Measurements from ENCODE around the gene BRAF.
"Not testable (repeated sequence)": the region's sequence is repeated elsewhere in the genome, so short reads cannot be mapped to it uniquely, and the experiment has no call there.

The BRAF gene

DNA sequence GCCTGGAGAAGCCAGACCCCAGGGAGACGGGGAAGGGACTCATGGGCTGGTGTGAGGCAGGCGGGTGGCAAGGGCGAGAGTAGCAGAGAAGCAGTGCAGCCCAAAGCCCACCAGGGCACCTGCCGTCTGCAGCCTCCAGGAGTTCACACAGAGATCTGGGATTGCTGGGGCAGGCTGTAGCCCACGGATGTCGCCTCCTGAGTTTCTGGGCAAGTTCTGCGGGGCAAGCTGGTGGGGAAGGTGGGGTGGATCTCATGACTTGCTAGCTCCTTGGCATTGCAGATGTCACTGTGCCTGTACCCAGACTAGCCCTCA lies 246.0 kb downstream of the BRAF start:
- DNase-seq (ENCODE audit: low read depth), result no peak

DNA sequence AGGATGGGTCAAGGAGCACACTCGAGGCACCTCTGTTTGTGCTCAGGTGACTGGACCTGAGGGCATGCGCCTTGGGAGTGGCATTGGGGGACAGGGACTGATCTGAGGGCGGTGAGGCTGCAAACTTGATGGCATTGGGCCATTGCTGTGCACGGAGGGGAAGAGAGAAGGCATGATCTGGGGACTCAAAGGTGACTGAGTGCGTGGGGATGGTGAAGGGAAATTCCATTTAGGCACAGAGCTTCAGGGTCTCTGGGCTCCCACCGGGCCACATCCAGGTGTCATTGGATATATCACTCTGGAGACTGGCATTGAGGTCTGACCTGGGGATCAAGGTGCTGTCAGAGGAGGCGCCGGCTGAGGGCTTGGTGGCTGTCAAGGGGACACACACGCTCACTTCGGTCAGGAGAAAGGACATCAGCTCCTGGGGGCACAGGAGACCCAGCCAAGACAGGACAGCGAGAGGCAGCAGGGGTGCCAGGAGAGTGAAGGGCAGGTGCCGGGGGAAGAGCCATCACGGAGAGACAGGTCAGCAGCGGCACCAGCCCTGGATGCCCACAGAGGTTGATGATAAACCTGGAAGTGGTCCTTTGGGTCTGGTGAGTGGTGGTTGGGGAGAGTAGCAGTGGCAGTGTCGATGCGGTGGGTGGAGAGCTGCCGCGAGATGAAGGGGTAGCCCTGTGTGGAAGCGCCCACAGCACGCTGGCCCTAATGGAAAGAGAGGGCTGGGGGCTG lies 246.5 kb downstream of the BRAF start:
- DNase-seq (ENCODE audit: low read depth), result no peak

DNA sequence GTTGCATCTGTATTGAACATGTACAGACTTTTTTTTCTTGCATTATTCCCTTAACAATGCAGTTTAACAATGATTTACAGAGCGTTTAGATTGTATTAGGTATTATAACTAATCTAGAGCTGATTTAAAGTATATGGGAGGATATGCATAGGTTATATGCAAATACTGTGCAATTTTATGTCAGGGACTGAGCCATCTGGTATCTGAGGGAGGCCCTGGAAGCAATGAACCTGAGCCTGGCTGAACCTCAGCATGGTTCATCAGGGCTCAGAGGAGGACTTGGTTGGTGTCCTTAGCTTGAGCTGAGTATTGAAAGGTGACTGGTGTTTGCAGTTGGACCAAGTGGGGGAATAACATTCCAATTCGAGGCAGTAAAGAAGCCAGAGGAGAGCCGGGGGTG lies 247.2 kb downstream of the BRAF start:
- DNase-seq (ENCODE audit: low read depth), result no peak

DNA sequence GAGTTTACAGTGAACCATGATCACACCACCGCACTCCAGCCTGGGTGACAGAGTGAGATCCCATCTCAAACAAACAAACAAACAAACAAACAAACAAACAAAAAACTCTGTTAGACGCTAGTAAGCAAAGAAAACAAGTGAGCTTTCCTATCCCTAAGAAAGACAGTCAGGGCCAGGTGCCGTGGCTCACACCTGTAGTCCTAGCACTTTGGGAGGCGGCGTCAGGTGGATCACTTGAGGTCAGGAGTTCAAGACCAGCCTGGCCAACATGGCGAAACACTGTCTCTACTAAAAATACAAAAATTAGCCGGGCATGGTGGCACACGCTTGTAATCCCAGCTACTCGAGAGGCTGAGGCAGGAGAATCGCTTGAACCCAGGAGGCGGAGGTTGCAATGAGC lies 247.8 kb downstream of the BRAF start:
- not testable (repeated sequence) for DNase-seq (ENCODE audit: low read depth)

DNA sequence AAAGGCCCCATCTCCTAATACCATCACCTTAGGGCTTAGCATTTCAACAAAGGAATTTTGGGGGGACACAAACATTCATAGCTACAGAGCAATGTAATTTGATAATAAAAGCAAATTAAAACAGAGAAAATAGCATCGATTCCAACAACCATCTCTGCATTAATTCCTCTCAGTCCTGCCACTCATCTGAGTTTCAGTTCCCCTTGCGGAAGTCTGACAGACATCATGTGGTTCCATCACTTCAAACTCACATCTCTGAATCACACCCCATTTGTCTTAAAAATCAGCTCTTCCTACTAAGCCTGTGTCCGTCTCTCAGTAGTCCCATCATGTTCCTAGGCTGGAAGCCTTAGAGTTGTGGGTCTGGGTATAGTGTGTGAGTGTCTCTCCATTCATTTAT lies 248.4 kb downstream of the BRAF start:
- no peak for DNase-seq (ENCODE audit: low read depth)

DNA sequence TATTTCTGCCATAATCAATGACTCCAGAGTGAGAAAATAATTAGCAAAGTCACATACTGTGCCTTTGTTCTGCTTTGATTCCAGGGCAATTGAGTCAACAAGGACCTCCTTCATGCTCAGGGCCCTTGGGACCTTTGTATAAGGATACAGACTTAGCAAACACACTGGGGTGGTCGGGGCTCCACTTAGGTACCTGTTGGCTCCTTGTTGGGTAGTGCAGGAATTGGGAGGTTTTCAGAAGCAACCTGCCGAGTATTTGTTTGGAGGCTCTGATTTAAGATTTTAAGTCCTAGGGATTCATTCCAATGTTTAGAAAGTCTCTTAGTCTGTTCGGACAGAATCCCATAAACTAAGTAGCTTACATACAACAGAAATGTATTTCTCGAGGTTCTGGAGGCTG lies 249.0 kb downstream of the BRAF start:
- no peak for DNase-seq (ENCODE audit: low read depth)

DNA sequence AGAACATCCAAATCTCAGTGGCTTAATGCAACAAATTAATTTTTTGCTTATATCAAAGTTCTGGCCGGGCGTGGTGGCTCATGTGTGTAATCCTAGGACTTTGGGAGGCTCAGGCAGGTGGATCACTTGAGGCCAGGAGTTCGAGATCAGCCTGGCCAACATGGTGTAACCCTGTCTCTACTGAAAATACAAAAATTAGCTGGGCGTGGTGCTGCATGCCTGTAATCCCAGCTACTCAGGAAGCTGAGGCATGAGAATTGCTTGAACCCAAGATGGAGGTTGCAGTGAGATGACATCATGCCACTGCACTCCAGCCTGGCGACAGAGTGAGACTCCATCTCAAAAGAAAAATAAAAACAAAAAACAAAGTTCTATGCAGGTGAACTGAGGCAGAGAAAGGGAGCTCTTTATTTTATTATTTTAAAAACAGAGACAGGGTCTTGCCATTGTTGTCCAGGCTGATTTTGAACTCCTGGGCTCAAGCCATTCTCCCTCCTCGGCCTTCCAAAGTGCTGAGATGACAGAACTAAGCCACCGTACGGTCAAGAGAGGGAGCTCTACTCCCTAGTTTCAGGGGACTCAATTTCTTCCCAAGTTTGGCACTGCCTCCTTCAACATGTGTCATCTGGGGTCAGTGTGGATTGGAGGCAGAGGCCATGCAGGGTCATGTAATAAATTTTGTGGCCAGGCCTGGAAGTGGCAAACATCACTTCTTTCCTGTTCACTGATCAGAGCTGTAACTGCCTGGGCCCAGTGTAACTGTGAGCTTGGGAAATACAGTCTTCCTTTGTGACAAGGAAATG lies 249.6 kb downstream of the BRAF start:
- DNase-seq (ENCODE audit: low read depth), result peak; percentile 71

DNA sequence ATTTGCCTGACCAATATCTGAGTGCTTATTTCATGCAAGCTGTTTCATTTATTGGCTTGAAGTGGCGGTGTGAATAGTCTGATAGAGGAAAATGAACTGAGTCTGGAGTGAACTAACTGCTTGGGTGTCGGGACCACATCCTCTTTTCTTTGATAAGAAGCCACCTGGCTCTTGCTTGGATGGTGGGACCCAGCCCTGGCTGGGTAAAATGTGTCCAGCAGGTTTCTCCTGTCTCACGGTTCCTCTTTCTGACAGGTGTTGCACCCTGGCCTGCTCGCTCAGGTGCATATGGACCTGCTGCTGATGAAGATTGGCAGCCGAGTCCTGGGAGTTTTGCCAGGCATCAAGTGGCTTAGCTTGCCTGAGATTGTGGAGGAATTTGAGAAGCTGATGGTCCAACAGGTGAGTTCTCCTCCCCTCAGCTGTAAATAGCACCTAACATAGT lies 250.4 kb downstream of the BRAF start:
- DNase-seq (ENCODE audit: low read depth), result no peak

DNA sequence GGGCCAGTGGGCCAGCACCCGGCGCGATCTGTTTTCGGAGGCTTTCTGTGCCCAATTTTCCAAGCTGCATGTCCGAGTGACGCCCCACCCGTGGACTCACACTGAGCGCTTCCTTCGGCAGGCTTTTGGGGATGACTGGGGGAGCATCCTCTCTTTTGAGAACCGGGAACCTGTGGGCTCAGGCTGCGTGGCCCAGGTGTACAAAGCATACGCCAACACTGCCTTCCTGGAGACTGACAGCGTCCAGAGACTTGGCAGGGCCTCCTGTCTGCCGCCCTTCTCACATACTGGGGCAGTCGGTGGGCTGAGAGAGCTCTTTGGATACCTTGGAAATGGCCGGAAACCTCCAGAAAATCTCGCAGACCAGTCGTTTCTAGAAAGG lies 251.0 kb downstream of the BRAF start:
- DNase-seq (ENCODE audit: low read depth), result no peak

DNA sequence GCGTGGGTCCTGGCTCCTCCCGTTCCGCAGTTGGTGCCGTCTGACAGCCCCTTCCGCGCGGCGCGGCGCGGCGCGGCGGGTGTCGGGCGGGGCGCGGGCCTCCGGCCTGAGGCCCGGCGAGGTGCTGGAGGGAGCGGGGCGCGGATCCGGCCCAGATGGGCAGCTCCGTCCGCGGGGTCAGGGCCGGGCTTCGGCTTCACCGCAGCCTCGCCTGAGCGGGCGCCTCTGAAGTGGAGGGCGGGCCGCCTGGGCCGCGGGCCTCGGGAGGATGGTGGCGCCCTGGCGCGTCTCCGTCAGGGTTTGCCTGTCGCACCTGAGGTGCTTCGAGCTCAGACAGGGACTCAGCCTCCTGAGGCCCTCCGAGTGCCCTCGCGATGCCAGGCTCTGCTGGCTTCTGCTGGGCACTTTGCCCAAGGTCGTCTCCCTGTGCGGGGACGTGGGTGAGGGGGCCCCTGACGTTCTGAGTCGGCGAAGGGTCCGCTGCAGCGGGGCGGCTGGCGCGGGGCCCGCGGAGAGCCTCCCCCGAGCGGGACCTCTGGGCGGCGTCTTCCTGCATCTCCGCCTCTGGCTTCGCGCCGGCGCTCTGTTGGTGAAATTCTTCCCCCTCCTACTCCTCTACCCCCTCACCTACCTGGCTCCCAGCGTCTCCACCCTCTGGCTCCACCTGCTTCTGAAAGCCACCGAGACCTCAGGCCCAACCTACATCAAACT lies 251.5 kb downstream of the BRAF start:
- no peak for DNase-seq (ENCODE audit: low read depth)

DNA sequence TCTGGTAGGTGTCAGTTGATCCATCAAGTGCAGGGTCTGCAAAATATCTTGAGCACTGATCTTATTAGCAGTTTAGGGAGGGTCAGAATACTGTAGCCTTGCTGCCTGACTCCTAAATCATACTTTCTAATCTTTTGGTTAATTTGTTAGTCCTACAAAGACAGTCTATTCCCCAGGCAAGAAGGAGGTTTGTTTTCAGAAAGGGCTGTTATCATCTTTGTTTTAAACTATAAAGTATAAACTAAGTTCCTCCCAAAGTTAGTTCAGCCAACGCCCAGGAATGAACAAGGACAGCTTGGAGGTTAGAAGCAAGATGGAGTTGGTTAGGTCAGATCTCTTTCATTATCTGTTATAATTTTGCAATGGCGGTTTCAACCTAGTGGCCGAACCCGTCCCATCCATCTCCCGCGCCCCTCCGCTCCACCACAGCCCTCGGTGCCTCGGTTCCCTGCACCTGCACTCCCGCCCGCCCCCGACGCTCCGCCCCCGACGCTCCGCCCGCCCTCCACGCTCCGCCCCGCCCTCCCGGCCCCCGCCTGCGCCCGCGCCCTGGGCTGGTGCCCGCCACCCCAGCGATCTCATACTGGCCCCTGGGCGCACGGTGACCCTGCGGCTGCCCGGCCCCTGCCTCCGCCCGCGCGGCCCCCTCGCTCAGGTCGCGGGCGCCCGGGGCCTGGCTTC lies 252.2 kb downstream of the BRAF start, which contains the start of gene ADCK2:
Gene ADCK2, plus strand, starts transcription at position 564 of the 681 bp plus-strand sequence. CDS start 386 bp downstream, outside the sequence.
- DNase-seq (ENCODE audit: low read depth), result no peak

DNA sequence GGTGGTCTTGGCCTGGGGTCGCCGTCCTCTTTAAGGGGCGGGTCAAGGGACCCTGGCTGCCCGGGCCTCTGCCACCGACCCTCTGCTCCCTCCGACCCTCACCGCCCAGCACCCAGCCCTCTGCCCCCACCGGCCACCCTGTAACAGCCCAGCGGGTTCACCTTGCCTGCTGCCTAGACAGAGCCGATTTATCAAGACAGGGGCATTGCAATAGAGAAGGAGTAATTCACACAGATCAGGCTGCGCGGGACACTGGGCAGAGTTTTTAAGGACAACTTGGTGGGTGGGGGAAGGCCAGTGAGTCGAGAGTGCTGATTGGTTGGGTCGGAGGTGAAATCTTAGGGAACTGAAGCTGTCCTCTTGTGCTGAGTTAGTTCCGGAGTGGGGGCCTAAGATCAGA lies 252.8 kb downstream of the BRAF start:
- DNase-seq (ENCODE audit: low read depth), result no peak

DNA sequence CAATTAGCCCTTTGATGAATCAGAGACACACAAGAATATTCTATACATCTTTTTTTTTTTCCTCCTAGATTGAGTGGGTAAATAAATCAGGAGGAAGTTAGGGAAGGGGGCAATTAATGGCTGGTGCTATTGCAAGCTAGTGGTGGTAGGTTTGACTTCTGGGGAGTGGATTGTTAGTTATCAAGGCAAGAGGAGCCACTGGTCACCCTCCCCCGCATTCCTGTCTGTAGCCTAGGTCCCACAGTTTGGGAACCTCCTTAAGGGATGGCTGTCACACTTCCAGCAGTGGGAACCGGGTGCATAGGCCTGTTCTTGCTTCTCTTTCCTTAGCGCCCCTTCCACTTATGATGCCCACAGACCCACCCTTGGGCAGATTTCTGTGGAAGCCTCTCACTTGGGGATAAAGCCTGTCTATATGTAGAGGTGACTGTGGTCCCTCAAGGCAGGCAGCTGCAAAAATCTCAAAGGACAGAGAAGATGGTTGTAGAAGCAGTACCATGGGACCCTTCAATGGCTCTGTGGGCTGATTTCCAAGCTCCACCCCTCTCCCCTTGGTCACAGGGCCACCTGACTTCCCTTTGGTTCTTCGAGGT lies 254.3 kb downstream of the BRAF start:
- DNase-seq (ENCODE audit: low read depth), result no peak

DNA sequence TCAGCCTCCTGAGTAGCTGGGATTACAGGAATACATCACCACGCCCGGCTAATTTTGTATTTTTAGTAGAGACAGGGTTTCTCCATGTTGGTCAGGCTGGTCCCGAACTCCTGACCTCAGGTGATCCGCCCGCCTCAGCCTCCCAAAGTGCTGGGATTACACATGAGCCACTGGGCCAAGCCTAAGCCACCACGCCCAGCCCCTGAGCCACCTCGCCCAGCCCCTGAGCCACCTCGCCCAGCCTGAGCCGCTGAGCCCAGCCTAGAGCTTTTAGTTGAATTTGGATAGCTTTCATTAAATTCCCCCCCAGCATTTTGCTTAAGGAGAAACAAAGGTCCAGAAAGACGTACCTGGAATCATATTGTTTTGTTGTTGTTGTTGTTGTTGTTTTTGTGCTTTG lies 254.9 kb downstream of the BRAF start:
- DNase-seq (ENCODE audit: low read depth), result not testable (repeated sequence)

DNA sequence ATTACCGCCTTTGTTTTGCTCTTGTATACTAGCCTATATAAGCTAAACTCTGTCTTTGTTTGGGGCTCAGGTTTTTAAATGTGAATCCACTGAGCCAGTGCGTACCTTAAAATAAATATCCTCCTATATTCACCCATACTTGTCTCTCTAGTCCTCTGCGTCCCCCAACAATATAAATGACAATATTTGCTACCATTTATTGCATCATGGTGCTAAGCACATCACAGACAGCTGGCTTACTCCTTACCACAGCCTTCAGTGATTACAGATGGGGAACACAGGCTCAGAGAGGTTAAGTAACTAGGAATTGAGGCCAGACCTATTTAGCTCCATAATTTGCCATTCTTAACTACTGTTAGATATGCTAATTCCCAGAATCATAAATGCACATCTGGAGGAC lies 255.4 kb downstream of the BRAF start:
- no peak for DNase-seq (ENCODE audit: low read depth)
